Loucy (cell line): ENCODE measurements around the gene FAF1.

Experiments
- H2AFZ ChIP-seq: fragments of 200-600 bp; sonication (generic); 2 replicates; pipeline ENCODE4 v1.6.0; 2016; ENCODE audit warnings: antibody characterized with exemption, mild to moderate bottlenecking, low read length, moderate library complexity
- H3F3A ChIP-seq: fragments of 200-600 bp; 2 replicates; pipeline ENCODE4 v1.6.0; 2016; ENCODE audit warnings: antibody characterized with exemption, low read depth, mild to moderate bottlenecking
- H3K27me3 ChIP-seq: fragments of 200-600 bp; sonication (generic); 2 replicates; pipeline ENCODE4 v1.6.1; 2014; ENCODE audit warnings: low read length, mild to moderate bottlenecking; ENCODE audit not compliant: insufficient read depth, poor library complexity, severe bottlenecking
- H3K36me3 ChIP-seq: fragments of 200-600 bp; sonication (generic); 2 replicates; pipeline ENCODE4 v1.6.1; 2016; ENCODE audit warnings: low read length; ENCODE audit not compliant: insufficient read depth
- H3K4me1 ChIP-seq: fragments of 200-600 bp; sonication (generic); 2 replicates; pipeline ENCODE4 v1.5.1; 2014; ENCODE audit warnings: low read length, mild to moderate bottlenecking; ENCODE audit not compliant: insufficient read depth, poor library complexity, severe bottlenecking
- H3K4me2 ChIP-seq: fragments of 200-600 bp; sonication (generic); 2 replicates; pipeline ENCODE4 v1.6.0; 2014; ENCODE audit warnings: antibody characterized with exemption, low read length, low read depth, mild to moderate bottlenecking; ENCODE audit not compliant: poor library complexity, severe bottlenecking
- H3K4me3 ChIP-seq: fragments of 200-600 bp; sonication (generic); 2 replicates; pipeline ENCODE4 v1.5.1; 2014; ENCODE audit warnings: low read length, mild to moderate bottlenecking, mixed read lengths; ENCODE audit not compliant: poor library complexity, severe bottlenecking
- H3K79me2 ChIP-seq: fragments of 200-600 bp; sonication (generic); 2 replicates; pipeline ENCODE4 v1.6.1; 2014; ENCODE audit warnings: low read length; ENCODE audit not compliant: insufficient read depth
- H3K9ac ChIP-seq: fragments of 200-600 bp; sonication (generic); 2 replicates; pipeline ENCODE4 v1.6.0; 2014; ENCODE audit warnings: mild to moderate bottlenecking, low read depth, low read length, moderate library complexity; ENCODE audit not compliant: poor library complexity, severe bottlenecking
- H3K9me2 ChIP-seq: fragments of 200-600 bp; sonication (generic); replicated peaks from 2 replicates; pipeline ENCODE4 v1.6.1; 2016; ENCODE audit warnings: low read depth, low read length, mixed read lengths
- H3K9me3 ChIP-seq: fragments of 200-600 bp; sonication (generic); 2 replicates; pipeline ENCODE4 v1.6.1; 2014; ENCODE audit warnings: mild to moderate bottlenecking, antibody characterized with exemption, low read length, low read depth; ENCODE audit not compliant: insufficient read depth
- H4K20me1 ChIP-seq: fragments of 200-600 bp; sonication (generic); 2 replicates; pipeline ENCODE4 v1.6.0; 2014; ENCODE audit warnings: antibody characterized with exemption, low read length, mild to moderate bottlenecking; ENCODE audit not compliant: insufficient read depth, poor library complexity, severe bottlenecking
- EZH2phosphoT487 ChIP-seq: fragments of 200-600 bp; IDR thresholded peaks from 2 replicates; pipeline ENCODE4 v1.6.1; 2018; ENCODE audit warnings: antibody characterized with exemption, mild to moderate bottlenecking, moderate library complexity, borderline replicate concordance
- TF ChIP-seq, protein P1 (sequence below): fragments of 200-600 bp; sonication (generic); conservative IDR thresholded peaks from 2 replicates; pipeline ENCODE4 v1.5.1; 2014; ENCODE audit warnings: mild to moderate bottlenecking, antibody characterized with exemption, low read length

The FAF1 gene

DNA sequence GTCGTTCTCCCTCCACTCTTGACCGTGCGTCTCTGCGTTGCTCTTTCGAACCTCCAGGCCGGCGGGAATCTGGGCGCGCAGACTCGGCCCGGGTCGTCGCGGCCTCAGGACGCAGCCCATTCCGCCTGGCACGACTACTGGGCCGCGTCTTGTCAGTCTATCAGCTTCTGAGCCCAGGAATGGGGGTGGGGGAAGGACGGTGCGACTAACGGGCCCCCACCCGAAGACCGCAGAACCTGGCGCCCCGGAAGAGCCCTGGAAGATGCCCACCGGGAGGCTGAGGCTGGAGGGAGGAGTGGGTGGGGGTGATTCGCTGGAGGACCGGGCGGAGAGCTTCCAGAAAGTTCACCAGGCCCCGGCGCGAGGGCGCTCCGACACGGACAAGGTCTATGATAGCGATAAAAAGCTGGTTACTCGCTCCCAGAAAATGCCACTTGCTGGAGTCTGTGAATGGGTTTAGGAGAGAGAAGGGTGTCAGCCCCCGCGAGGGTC is 535.1 kb downstream of the FAF1 start:
- H3K9ac ChIP-seq, result no peak overlapping the region
- H3K9me3 ChIP-seq, result no peaks in the 10 kb centered on the region
- no peaks in the 10 kb centered on the region for H3F3A ChIP-seq
- H3K9me2 ChIP-seq, result no peaks in the 10 kb centered on the region
- no peaks in the 10 kb centered on the region for H4K20me1 ChIP-seq
- no peaks in the 10 kb centered on the region for H3K4me1 ChIP-seq
- no peaks in the 10 kb centered on the region for H3K36me3 ChIP-seq
- no peak overlapping the region for H2AFZ ChIP-seq
- TF ChIP-seq EZH2phosphoT487, result no peak
- TF ChIP-seq, protein P1, sequence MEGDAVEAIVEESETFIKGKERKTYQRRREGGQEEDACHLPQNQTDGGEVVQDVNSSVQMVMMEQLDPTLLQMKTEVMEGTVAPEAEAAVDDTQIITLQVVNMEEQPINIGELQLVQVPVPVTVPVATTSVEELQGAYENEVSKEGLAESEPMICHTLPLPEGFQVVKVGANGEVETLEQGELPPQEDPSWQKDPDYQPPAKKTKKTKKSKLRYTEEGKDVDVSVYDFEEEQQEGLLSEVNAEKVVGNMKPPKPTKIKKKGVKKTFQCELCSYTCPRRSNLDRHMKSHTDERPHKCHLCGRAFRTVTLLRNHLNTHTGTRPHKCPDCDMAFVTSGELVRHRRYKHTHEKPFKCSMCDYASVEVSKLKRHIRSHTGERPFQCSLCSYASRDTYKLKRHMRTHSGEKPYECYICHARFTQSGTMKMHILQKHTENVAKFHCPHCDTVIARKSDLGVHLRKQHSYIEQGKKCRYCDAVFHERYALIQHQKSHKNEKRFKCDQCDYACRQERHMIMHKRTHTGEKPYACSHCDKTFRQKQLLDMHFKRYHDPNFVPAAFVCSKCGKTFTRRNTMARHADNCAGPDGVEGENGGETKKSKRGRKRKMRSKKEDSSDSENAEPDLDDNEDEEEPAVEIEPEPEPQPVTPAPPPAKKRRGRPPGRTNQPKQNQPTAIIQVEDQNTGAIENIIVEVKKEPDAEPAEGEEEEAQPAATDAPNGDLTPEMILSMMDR, result no peak
- no peaks in the 10 kb centered on the region for H3K27me3 ChIP-seq
- H3K79me2 ChIP-seq, result no peaks in the 10 kb centered on the region
- H3K4me3 ChIP-seq, result no peak overlapping the region
- H3K4me2 ChIP-seq, result no peak overlapping the region

- H3K4me1 ChIP-seq, result no peaks in the 10 kb centered on the region
- no peaks in the 10 kb centered on the region for H3K27me3 ChIP-seq
- no peaks in the 10 kb centered on the region for H3K9me3 ChIP-seq
- no peaks in the 10 kb centered on the region for H3K36me3 ChIP-seq
- H3K9ac ChIP-seq, result no peak overlapping the region
- no peak overlapping the region for H3K4me2 ChIP-seq
- TF ChIP-seq EZH2phosphoT487, result no peak
- TF ChIP-seq, protein P1, result no peak
- H4K20me1 ChIP-seq, result no peaks in the 10 kb centered on the region
- H3F3A ChIP-seq, result no peaks in the 10 kb centered on the region
- no peaks in the 10 kb centered on the region for H3K79me2 ChIP-seq
- H3K4me3 ChIP-seq, result no peak overlapping the region
- H3K9me2 ChIP-seq, result no peaks in the 10 kb centered on the region
- H2AFZ ChIP-seq, result no peak overlapping the region
Measured at GRCh38 chr1:50424045-50424883, 535.8 kb downstream of the FAF1 start.

- no peaks in the 10 kb centered on the region for H3K79me2 ChIP-seq
- no peak overlapping the region for H3K4me2 ChIP-seq
- H3K27me3 ChIP-seq, result no peaks in the 10 kb centered on the region
- no peaks in the 10 kb centered on the region for H3K9me3 ChIP-seq
- H3F3A ChIP-seq, result no peaks in the 10 kb centered on the region
- H3K9me2 ChIP-seq, result no peaks in the 10 kb centered on the region
- H3K9ac ChIP-seq, result no peak overlapping the region
- no peaks in the 10 kb centered on the region for H4K20me1 ChIP-seq
- no peak overlapping the region for H2AFZ ChIP-seq
- TF ChIP-seq EZH2phosphoT487, result no peak
- TF ChIP-seq, protein P1, result no peak
- H3K36me3 ChIP-seq, result no peaks in the 10 kb centered on the region
- H3K4me1 ChIP-seq, result no peaks in the 10 kb centered on the region
- no peak overlapping the region for H3K4me3 ChIP-seq
Measured at GRCh38 chr1:50423670-50424000, 536.4 kb downstream of the FAF1 start.
